ENCODE data around the gene DHRS1. TPM values are rescaled to one million over a fixed set of nuclear protein-coding genes. Genes with fewer than 3 reads are reported as not detected.

DHRS1 gene
- total RNA-seq, 1 experiment from 2014 or later = 41.4 TPM

- ChIA-PET POLR2A (ENCODE audit: unreplicated experiment) (no interaction called here), CTCF (no interaction called here)
- H3F3A ChIP-seq (ENCODE audit: insufficient read depth, low read depth) = no peaks in the 10 kb centered on the region
- no peaks in the 10 kb centered on the region for H3K36me3 ChIP-seq (ENCODE audit: low read depth)
- H4K20me1 ChIP-seq (ENCODE audit: insufficient read depth) = no peaks in the 10 kb centered on the region
- BruUV-seq (replicated peaks) = no TSS peak
- intact Hi-C loops (cut with micrococcal nuclease; ENCODE audit: unreplicated experiment) = no loop called here
- H3K4me1 ChIP-seq (replicated peaks; ENCODE audit: insufficient read depth) = no peaks in the 10 kb centered on the region
- no peak overlapping the region for H2AFZ ChIP-seq
- H3K4me2 ChIP-seq = no peak overlapping the region
- no peaks in the 10 kb centered on the region for H3K79me2 ChIP-seq (ENCODE audit: low read depth)
- H3K9me2 ChIP-seq (ENCODE audit: insufficient read depth) = no peaks in the 10 kb centered on the region
- no peaks in the 10 kb centered on the region for H3K9me3 ChIP-seq (ENCODE audit: insufficient read depth, low read depth)
- H3K27me3 ChIP-seq (ENCODE audit: insufficient read depth, low read depth) = no peaks in the 10 kb centered on the region
- H3K4me3 ChIP-seq = no peak overlapping the region
- TF ChIP-seq CTCF (conservative IDR thresholded peaks at IDR 0.05) (no peak), EZH2 (IDR thresholded peaks at IDR 0.05; ENCODE audit: low read depth) (no peak)
- no peak overlapping the region for H3K27ac ChIP-seq
- DNase-seq = no peak
Observed at GRCh38 chr14:24343795-24344660, 44.4 kb upstream of the DHRS1 start.

- Histone ChIP-seq H3K4me1 (replicated peaks; ENCODE audit: insufficient read depth) (no peaks in the 10 kb centered on the region), H3K4me2 (no peak overlapping the region), H3K9me2 (ENCODE audit: insufficient read depth) (no peaks in the 10 kb centered on the region), H3K79me2 (ENCODE audit: low read depth) (no peaks in the 10 kb centered on the region), H3K4me3 (no peak overlapping the region), H3F3A (ENCODE audit: insufficient read depth, low read depth) (no peaks in the 10 kb centered on the region), H3K27ac (no peak overlapping the region), H3K36me3 (ENCODE audit: low read depth) (no peaks in the 10 kb centered on the region), H3K27me3 (ENCODE audit: insufficient read depth, low read depth) (no peaks in the 10 kb centered on the region), H2AFZ (no peak overlapping the region), H3K9me3 (ENCODE audit: insufficient read depth, low read depth) (no peaks in the 10 kb centered on the region), H4K20me1 (ENCODE audit: insufficient read depth) (no peaks in the 10 kb centered on the region)
- DNase-seq = no peak
- intact Hi-C loops (cut with micrococcal nuclease; ENCODE audit: unreplicated experiment) = no loop called here
- ChIA-PET POLR2A (ENCODE audit: unreplicated experiment) (no interaction called here), CTCF (no interaction called here)
- TF ChIP-seq EZH2 (IDR thresholded peaks at IDR 0.05; ENCODE audit: low read depth) (no peak), CTCF (conservative IDR thresholded peaks at IDR 0.05) (no peak)
- BruUV-seq (replicated peaks) = no TSS peak
Observed at GRCh38 chr14:24342889-24343288, 43.3 kb upstream of the DHRS1 start.

- POLR2A ChIA-PET (ENCODE audit: unreplicated experiment) = no interaction called here
Observed at GRCh38 chr14:24340606-24341005, 41.0 kb upstream of the DHRS1 start.

More at GRCh38 chr14:24340606-24341005, 41.0 kb upstream of the DHRS1 start:
- Histone ChIP-seq H3K9me3 (ENCODE audit: insufficient read depth, low read depth) (no peaks in the 10 kb centered on the region), H3K4me1 (replicated peaks; ENCODE audit: insufficient read depth) (no peaks in the 10 kb centered on the region; the same call in 1 of the 2 replicates), H3K4me2 (no peak overlapping the region), H3K27ac (no peak overlapping the region), H3K79me2 (ENCODE audit: low read depth) (no peaks in the 10 kb centered on the region), H3K27me3 (ENCODE audit: insufficient read depth, low read depth) (no peaks in the 10 kb centered on the region), H2AFZ (no peak overlapping the region), H3K4me3 (no peak overlapping the region), H4K20me1 (ENCODE audit: insufficient read depth) (no peaks in the 10 kb centered on the region), H3K9me2 (ENCODE audit: insufficient read depth) (no peaks in the 10 kb centered on the region), H3K36me3 (ENCODE audit: low read depth) (no peaks in the 10 kb centered on the region), H3F3A (ENCODE audit: insufficient read depth, low read depth) (no peaks in the 10 kb centered on the region)
- BruUV-seq (replicated peaks) = no TSS peak
- intact Hi-C loops (cut with micrococcal nuclease; ENCODE audit: unreplicated experiment) = no loop called here
- CTCF ChIA-PET = interaction anchor here (0.5 kb wide), 1 partner anchor 65 kb away, joined by 3 read pairs; no protein-coding TSS in a partner anchor
- no peak for DNase-seq
- TF ChIP-seq CTCF (conservative IDR thresholded peaks at IDR 0.05) (no peak), EZH2 (IDR thresholded peaks at IDR 0.05; ENCODE audit: low read depth) (no peak)

All from PC-9 (cell line).